22Rv1 (cell line): ENCODE results near the gene RFC1.

Experiments
- ZFX ChIP-seq: fragments of 450-650 bp; IDR thresholded peaks from 2 replicates; pipeline ENCODE4 v1.6.1; 2017; ENCODE audit warnings: antibody characterized with exemption, borderline replicate concordance
- TF ChIP-seq, protein P1 (sequence below): fragments of 450-650 bp; IDR thresholded peaks from 2 replicates; pipeline ENCODE4 v1.5.1; 2017; ENCODE audit warnings: mild to moderate bottlenecking

DNA sequence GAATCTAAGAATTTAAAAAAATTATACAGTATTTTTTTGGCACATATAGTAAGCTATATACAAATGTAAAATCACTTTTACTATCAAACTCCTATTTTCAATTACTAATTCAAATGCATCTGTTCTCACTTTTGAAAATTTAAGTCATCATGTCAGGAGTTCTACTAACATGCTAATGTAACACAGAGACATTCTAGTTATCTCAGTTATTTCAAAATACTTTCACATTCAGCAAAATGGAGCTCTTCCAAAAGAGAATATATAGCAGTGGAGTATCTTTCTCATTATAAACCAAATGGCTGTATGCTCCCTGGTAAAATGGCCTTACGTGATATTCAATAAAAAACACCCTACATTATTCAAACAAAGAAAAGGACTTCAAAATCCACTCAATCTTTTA is 42.3 kb downstream of the RFC1 start:
- TF ChIP-seq, protein P1, sequence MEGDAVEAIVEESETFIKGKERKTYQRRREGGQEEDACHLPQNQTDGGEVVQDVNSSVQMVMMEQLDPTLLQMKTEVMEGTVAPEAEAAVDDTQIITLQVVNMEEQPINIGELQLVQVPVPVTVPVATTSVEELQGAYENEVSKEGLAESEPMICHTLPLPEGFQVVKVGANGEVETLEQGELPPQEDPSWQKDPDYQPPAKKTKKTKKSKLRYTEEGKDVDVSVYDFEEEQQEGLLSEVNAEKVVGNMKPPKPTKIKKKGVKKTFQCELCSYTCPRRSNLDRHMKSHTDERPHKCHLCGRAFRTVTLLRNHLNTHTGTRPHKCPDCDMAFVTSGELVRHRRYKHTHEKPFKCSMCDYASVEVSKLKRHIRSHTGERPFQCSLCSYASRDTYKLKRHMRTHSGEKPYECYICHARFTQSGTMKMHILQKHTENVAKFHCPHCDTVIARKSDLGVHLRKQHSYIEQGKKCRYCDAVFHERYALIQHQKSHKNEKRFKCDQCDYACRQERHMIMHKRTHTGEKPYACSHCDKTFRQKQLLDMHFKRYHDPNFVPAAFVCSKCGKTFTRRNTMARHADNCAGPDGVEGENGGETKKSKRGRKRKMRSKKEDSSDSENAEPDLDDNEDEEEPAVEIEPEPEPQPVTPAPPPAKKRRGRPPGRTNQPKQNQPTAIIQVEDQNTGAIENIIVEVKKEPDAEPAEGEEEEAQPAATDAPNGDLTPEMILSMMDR = no peak
- TF ChIP-seq ZFX = no peak
